Neutrophil (primary cell): ENCODE results near the gene STX11.
"Not testable (repeated sequence)": the region's sequence is repeated elsewhere in the genome, so short reads cannot be mapped to it uniquely, and the experiment has no call there.

Experiments
- H3K27ac ChIP-seq: fragments of 200-600 bp; sonication (generic); 2 replicates; pipeline ENCODE4 v1.5.1; 2016; ENCODE audit warnings: mild to moderate bottlenecking, moderate library complexity
- H3K27me3 ChIP-seq: fragments of 200-600 bp; sonication (generic); 2 replicates; pipeline ENCODE4 v1.6.0; 2016; ENCODE audit warnings: mild to moderate bottlenecking
- H3K36me3 ChIP-seq: fragments of 200-600 bp; sonication (generic); 2 replicates; pipeline ENCODE4 v1.5.1; 2017
- H3K4me1 ChIP-seq, 2 experiments: fragments of 200-600 bp in 1 of 2; sonication (generic) in 1 of 2; 1 replicate in 1 of 2; 2 replicates in 1 of 2; pipeline versions ENCODE4 v1.5.1 to v1.6.1; 2013 to 2016; ENCODE audit warnings: low read depth in 1 of 2, low read length in 1 of 2, mild to moderate bottlenecking in 1 of 2, moderate library complexity in 1 of 2; ENCODE audit not compliant: control insufficient read depth in 1 of 2, insufficient read depth in 1 of 2
- H3K4me3 ChIP-seq, 2 experiments: fragments of 200-600 bp in 1 of 2; sonication (generic) in 1 of 2; 1 replicate in 1 of 2; 2 replicates in 1 of 2; pipeline ENCODE4 v1.5.1; 2013 to 2016; ENCODE audit warnings: low read depth in 1 of 2, low read length in 1 of 2, mild to moderate bottlenecking in 1 of 2, moderate library complexity in 1 of 2
- H3K9me3 ChIP-seq: fragments of 200-600 bp; sonication (generic); 2 replicates; pipeline ENCODE4 v1.5.1; 2016
- TF ChIP-seq, protein P1 (sequence below): fragments of 200-600 bp; sonication (generic); IDR thresholded peaks from 2 replicates; pipeline ENCODE4 v1.5.1; 2016; ENCODE audit warnings: antibody characterized with exemption

The STX11 gene

GRCh38 chr6:144179828-144180227 lies 29.5 kb downstream of the STX11 start:
- Histone ChIP-seq H3K36me3 (peaks cover 31% of the 10 kb centered on the region), H3K4me3 (no peak overlapping the region), H3K27me3 (no peaks in the 10 kb centered on the region), H3K4me1 (peaks cover 59 to 78% of the 10 kb centered on the region in 2 experiments), H3K27ac (peak overlapping the region; percentile 68), H3K9me3 (no peaks in the 10 kb centered on the region)
- TF ChIP-seq, protein P1, sequence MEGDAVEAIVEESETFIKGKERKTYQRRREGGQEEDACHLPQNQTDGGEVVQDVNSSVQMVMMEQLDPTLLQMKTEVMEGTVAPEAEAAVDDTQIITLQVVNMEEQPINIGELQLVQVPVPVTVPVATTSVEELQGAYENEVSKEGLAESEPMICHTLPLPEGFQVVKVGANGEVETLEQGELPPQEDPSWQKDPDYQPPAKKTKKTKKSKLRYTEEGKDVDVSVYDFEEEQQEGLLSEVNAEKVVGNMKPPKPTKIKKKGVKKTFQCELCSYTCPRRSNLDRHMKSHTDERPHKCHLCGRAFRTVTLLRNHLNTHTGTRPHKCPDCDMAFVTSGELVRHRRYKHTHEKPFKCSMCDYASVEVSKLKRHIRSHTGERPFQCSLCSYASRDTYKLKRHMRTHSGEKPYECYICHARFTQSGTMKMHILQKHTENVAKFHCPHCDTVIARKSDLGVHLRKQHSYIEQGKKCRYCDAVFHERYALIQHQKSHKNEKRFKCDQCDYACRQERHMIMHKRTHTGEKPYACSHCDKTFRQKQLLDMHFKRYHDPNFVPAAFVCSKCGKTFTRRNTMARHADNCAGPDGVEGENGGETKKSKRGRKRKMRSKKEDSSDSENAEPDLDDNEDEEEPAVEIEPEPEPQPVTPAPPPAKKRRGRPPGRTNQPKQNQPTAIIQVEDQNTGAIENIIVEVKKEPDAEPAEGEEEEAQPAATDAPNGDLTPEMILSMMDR = no peak

GRCh38 chr6:144180354-144180753 lies 30.0 kb downstream of the STX11 start:
- not testable (repeated sequence) for H3K9me3 ChIP-seq, H3K27me3 ChIP-seq
- peak overlapping the region in 1 of 2 experiments; percentile 8 for H3K4me3 ChIP-seq
- H3K27ac ChIP-seq = peak overlapping the region; percentile 68
- H3K4me1 ChIP-seq = peaks cover 59 to 72% of the 10 kb centered on the region in 2 experiments
- peaks cover 31% of the 10 kb centered on the region for H3K36me3 ChIP-seq

- Histone ChIP-seq H3K27ac (peak overlapping the region; percentile 68), H3K4me3 (peak overlapping the region; percentile 8 to 9), H3K36me3 (peaks cover 28% of the 10 kb centered on the region), H3K4me1 (peaks cover 59 to 68% of the 10 kb centered on the region in 2 experiments), H3K9me3 (peaks cover under 1% of the 10 kb centered on the region), H3K27me3 (no peaks in the 10 kb centered on the region)
- TF ChIP-seq, protein P1 = no peak
These were observed 31.3 kb downstream of the STX11 start for GRCh38 chr6:144181639-144182038.

GRCh38 chr6:144184186-144184585 lies 33.9 kb downstream of the STX11 start:
- H3K27me3 ChIP-seq, H3K4me3 ChIP-seq: not testable (repeated sequence)

DNA sequence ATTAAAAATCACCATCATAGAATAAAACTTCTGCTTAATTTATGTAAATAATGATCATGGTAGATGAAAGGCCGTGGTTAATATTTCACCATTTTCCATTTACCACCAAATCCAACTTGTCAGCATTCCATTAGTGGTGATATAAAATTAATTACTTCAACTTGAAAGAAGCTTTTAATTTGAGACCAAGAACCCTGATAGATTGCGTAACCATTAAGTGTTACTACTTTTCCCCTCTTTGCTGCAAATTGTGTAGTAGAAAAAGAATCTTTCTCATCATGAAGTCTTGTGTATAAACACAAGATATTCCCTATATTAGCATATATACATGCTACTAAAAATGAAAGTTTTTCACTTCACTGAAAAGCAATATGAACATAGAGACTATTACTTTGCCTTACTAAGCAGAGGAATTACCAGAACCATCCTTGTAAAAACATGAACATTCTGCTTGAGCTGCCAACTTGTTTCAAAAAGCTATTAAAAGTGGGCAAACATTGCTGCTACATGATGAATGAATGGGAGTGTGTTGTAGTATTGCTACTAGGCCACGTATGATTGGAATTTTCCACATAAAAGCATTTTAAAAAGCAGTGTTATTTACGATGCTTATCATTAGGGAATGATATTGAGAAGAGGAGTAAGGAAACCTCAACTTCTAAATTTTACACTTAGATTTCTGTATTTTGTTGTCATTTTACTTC lies 35.0 kb downstream of the STX11 start:
- Histone ChIP-seq H3K27me3 (no peaks in the 10 kb centered on the region), H3K4me1 (peaks cover 30 to 36% of the 10 kb centered on the region in 2 experiments), H3K9me3 (peaks cover 3% of the 10 kb centered on the region), H3K27ac (peak overlapping the region; percentile 29), H3K4me3 (no peak overlapping the region), H3K36me3 (peaks cover 48% of the 10 kb centered on the region)
- TF ChIP-seq, protein P1 = no peak

More at GRCh38 chr6:144184186-144184585, 33.9 kb downstream of the STX11 start:
- H3K9me3 ChIP-seq, H3K27ac ChIP-seq: not testable (repeated sequence)
- peaks cover 48% of the 10 kb centered on the region for H3K36me3 ChIP-seq
- H3K4me1 ChIP-seq = peaks cover 41 to 47% of the 10 kb centered on the region in 2 experiments

- Histone ChIP-seq H3K27ac (no peak overlapping the region), H3K4me3 (no peak overlapping the region), H3K9me3 (peaks cover 3% of the 10 kb centered on the region), H3K27me3 (no peaks in the 10 kb centered on the region), H3K36me3 (peaks cover 51% of the 10 kb centered on the region), H3K4me1 (peaks cover 13 to 18% of the 10 kb centered on the region in 2 experiments)
- TF ChIP-seq, protein P1 = no peak
These were observed 36.7 kb downstream of the STX11 start for GRCh38 chr6:144186817-144187625.
